ENCODE results near the gene SLC25A52.
"Not testable (repeated sequence)": the region's sequence is repeated elsewhere in the genome, so short reads cannot be mapped to it uniquely, and the experiment has no call there.

SLC25A52 gene

DNA sequence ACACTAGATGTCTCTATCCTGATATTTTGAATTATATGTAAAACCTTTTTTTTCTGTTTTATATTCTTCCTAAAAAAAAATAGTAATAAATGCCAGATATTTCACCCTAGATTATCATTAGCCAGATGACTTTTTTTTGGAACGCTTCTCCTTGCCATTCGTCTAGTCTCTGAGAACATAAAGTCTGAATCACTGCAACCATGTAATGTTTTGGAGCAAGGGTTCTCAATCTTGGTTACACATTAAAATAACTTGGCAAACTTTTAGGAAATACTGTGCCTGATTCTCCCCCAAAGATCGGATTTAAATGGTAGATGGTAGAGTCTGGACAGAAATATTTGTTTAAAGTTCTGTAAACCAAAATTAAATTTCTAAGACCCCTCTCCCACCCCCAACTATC is 21.0 kb downstream of the SLC25A52 start:
- DNase-seq, result no peak

DNA sequence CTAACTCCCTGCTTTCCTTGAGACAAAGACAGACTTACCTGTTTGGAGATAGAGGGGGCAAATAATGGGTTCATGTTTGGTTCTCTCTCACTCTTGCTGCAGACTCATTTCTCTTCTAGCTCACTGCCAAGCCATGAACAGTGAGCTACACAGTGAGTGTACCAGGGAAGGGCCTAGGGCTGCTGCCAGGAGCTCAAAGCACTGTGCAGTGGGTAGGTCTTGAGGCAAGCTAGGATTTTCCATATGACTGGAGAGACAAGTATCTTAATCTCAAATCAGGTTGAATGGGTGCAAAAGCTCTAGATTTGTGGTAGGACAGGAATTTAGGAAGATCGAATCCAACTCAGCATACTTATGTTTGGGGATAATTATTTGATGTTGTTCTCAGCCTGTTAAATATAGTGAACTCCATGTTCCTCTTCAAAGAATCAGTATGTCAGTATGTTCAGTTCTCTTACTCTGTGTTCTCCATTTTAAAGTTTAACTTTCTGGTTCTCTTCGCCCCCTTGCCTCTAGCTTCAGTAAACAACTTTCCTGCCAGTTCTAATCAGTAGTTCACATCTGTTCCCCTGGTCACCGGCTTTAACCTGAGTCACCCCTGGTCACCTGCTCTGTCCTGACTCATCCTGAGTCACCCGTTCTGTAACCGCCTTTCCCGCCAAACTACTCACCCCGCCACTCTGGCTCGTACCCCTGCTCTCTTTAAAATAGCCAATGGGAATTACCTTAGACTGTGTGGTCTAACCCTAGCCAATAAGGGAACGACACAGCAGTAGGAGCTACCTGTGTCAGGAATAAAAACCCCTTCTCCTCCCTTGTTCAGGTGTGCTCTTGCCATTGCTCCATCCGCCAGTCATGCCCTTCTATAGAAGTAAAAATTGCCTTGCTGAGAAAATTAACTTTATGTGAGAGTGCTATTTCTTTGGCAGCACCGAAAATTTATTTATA is 21.9 kb downstream of the SLC25A52 start:
- DNase-seq, result no peak

DNA sequence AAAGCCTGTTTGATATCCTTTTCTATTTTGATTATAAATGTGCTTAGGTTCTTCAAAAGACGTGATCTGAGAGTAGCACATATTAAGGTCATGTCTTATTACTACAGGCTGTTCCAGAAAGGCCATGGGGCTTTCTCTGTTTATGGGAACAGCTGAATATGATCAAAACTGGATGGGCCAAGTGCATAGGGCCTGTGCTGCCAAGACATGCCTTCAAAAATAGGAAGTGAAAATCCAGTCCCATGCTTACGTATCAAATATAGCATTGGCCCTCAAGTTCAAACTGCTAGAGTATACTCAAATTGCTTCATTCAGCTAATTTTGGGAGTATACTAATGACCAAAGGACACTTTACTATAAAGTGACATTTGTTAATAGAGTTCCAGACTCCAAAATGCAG is 24.1 kb downstream of the SLC25A52 start:
- DNase-seq, result no peak

DNA sequence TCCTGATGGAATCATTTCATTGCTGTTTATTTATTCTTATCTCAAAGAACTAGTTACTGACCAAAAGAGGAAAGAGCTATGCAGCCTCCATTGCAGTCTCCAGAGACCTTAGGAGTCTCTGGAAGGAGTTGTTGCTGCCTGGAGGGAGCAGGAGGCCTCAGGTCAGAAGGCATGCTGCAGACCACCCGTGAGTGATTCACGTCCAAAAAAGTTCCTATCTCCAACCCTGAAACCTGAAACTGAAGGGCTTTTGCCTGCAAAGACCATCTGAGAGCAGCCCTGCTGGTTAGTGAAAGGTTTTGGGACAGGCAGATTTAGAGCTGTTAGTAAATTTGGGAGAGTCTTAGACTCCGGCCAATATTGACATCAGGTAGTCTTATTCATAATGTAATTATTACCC is 29.1 kb downstream of the SLC25A52 start:
- DNase-seq, result no peak

DNA sequence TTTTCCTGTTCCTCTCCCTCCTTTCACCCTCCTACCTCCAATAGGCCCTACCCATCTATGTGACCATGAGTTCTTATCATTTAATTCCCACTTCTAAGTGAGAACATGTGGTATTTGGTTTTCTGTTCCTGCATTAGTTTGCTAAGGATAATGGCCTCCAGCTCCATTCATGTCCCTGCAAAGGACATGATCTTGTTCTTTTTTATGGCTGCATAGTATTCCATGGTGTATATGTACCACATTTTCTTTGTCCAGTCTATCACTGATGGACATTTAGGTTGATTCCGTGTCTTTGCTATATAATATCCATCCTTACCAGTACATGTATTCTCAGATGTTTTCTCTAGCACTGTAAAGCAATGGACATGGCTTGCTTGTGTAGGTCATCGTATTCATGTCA is 31.5 kb downstream of the SLC25A52 start:
- DNase-seq, result not testable (repeated sequence)

DNA sequence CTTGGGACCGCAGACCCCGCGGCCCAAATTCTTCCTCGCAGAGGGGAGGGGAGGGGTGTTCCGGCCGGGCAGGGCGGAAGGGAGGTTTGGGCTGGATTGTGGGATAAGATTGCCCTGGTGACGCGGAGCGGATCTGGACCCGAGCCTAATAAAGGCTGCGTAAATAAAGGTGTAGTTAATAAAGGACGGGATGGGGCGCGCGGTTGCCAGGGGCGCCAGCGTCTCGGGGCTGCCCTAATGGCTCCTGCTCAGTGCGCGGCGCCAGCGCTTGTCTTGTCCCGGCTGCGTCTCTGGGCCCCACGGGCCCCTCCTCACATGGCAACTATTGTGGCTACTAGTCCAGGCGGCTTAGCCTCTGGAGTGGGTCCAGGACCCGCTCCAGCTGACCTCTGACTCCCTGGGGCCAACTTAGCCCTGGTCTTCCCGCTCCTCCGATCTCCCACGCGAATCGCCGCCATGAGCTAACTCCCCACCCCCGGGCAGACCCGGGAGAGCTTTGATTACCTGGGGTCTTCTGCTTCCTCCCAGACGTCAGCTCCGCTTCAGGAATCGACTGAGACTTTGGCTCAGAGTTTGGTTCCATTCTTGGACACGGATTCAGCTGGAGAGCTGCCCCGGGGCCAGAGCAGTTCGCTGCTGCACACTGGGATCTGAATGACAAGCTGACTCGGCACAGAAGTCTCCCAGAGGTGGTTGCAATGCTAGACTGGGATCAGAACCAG is 36.5 kb downstream of the SLC25A52 start:
- no peak for DNase-seq

DNA sequence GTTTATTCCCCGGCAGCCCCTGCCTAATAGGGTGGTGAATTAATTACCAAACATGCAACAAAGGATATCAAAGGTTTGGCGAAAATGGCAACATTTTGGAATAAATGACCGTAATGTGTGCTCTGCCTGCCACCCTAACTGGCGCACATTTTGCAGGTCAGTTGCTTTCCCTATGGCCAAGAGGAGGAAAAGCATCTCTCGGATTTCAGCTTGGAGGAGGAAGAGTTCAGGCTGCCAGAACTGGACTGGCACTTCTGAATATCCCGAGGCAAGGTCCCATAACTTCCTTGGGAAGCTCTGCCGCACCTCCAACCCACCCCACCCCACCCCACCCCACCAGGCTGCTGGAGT is 37.1 kb downstream of the SLC25A52 start:
- no peak for DNase-seq

DNA sequence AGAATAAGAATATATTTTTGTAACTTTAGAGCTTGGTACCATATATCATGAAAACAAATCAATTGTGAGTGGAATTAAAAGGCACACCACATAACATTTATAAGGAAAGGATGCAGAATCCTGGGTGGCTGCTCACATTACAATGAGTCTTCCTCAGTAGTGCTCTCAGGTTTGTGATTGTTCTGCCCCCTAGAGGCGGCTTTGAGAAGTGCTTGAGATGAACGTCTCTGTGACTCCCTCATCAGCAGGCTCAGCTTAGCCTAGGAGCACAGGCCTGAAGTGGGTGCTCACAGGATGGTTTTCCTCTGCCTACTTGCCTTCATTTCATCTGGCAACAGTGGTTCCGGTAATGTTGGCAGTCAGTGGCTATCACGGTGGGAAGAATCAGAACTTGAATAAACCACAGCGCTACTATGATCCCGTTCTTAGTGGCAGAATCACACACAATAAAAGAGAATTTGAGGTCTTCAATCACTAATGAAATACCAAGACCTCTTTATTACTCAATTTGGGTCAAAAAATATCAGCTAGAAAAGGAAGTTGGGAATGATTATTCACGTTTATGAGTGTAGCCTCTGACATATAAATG is 38.2 kb downstream of the SLC25A52 start:
- DNase-seq, result peak; percentile 40

DNA sequence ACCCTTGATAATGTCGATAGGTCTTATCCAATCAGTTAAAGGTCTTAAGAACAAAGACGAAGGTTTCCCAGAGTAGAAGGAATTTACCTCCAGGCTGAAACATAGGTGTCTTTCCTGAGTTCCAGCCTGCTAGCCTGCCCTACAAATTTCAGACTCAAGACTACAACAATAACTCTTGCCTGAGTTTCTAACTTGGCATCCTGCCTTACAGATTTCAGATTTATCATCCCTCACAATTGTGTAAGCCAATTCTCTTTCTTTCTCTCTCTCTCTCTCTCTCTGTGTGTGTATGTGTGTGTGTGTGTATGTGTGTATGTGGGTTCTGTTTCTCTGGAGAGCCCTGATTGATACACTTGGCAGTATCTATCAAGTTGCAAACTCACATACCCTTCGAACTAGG is 39.1 kb downstream of the SLC25A52 start:
- DNase-seq, result no peak

DNA sequence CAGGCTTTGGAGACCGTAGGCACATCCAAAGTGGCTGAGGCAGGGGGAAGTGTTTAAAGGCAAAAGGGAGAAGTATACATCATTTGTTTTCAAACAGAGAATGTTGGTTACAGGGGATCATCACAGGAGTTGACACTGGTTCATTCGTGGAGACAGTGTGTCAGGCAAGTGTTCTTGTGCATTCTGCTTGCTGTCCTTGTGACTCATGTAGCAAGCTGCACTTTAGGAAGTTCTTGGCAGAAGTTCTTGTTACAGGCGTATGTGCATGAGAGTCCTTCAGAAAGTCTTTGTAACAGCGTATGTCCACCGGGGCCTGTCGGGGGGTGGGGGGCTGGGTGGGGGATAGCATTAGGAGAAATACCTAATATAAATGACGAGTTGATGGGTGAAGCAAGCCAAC is 39.8 kb downstream of the SLC25A52 start:
- DNase-seq, result no peak

DNA sequence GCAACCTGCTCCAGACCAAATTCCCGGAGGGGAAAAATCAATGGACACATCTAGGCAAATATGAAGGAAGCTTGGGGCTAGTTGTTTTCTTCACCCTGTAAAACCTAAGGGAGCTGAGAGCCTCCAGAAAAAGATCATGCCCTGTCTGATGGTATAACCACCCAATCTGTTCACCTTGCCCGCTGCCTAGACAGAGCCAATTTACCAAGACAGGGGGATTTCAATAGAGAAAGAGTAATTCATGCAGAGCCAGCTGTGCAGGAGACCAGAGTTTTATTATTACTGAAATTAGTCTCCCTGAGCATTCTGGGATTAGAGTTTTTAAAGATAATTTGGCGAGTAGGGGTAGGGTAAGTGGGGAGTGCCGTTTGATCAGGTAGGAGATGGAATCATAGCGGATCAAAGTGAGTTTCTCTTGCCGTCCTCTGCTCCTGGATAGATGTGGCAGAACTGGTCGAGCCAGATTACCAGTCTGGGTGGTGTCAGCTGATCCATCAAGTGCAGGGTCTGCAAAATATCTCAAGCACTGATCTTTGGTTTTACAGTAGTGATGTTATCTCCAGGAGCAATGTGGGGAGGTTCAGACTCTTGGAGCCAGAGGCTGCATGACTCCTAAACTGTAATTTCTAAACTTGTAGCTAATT is 41.2 kb downstream of the SLC25A52 start:
- DNase-seq, result no peak

DNA sequence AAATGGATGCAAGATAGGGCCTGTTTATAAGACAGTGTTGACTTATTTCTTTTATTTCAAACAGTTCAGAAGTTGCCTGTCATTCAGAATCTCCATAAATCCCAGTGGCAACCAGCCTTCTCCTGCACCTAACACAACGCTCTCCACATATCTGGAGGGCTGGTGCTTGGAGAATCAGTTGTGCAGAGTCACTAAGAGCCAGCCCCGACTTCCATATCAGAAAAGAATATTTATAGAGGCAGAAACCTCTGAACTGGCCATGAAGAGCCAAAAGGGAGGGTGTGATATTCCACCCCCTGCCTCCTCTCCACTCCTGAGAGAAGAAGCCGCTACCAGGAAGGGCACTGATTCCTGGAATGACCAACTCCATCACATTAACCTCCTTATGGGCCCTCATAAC is 42.3 kb downstream of the SLC25A52 start:
- DNase-seq, result no peak

DNA sequence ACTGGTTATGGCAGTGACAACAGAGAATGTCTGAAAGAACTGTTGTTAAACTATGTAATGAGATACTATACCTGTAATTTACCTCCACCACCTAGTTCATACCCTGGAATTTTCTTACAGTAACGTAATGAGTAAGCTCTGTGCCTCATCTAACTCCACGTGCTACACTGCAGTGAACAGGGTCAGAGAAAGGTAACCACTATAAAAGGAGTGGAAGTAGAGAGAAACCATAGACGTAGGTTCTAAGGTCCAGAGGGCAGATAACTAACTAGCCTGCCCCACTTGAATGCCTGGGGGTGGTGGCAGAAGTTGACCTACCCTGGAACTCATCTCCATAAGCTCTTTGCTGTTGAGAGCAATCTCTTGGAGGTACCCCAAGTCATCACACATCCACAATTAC is 44.3 kb downstream of the SLC25A52 start:
- no peak for DNase-seq

DNA sequence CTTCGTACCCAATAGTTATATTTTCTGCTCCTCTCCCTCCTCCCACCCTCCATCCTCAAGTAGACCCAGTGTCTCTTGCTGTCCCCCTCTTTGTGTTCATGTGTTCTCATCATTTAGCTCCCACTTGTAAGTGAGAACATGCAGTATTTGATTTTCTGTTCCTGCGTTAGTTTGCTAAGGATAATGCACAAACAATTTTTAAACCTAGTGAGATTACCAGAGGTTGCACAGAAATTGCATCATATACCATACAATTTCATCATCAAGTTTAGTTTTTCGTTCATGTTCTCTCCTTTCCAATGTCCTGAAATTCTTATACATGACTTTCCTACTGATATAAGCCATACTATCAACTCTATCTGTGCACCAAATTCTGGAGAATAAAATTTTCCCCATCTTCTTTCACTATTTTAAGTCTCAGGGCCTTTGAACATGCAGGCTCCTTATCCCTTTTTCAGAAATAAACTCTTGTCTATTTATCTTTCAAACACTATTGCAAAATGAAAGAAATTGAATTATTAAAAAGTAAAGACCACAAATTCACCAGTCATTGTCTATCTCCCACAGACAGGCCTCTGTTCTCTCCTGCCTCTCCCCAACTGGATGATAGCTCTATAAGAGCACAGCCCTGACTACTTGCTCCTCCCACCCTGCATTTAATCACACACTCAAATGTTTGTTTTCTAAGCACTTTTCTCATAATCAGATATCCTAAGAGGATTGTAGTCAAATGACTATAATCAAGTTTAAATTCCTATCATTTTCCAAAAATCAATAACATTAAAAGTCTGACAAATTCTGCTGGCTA is 49.1 kb downstream of the SLC25A52 start:
- no peak for DNase-seq

DNA sequence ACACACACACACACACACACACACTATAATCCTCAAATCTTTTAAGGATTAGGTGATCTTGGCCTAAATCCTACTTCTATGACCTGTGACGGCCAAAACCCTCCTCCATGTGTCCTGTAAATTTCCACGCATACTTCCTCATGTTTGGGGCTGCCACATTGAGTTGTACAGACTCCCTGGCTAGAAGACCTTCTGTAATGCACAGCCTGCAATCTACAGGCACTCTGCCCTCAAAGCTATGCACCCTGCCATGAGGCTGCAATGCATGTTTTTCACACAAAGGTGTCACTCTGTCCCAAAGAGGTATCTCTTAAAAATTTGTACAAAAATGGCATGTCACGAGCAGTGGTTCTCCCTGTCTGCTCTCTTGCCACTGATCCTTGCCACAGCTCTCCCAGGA is 49.9 kb downstream of the SLC25A52 start:
- no peak for DNase-seq
